SK-N-SH (cell line): ENCODE data around the gene CEP78. TPM values are rescaled to one million over a fixed set of nuclear protein-coding genes. Genes with fewer than 3 reads are reported as not detected.

ENCODE experiments used
- CTCF ChIA-PET: fragments of 300-600, 350-600 bp; formaldehyde crosslinking; extraction: SDS; loops from one replicate; lab custom pipeline; 2021; lab: Yijun Ruan, JAX
- POLR2A ChIA-PET: fragments of 350-600 bp; sonication (Branson Sonifier 250); formaldehyde crosslinking; extraction: SDS; loops from one replicate; lab custom pipeline; 2020; ENCODE audit warnings: antibody characterized with exemption, inconsistent platforms; lab: Yijun Ruan, JAX
- DNase-seq: peaks from one replicate; pipeline ENCODE4 v3.0.0; 2012
- H2AFZ ChIP-seq: fragments of 200-600 bp; sonication (generic); 2 replicates; pipeline ENCODE4 v1.8.1; 2016; ENCODE audit warnings: antibody characterized with exemption, mild to moderate bottlenecking, low read depth
- H3F3A ChIP-seq: fragments of 200-600 bp; sonication (generic); replicated peaks from 2 replicates; pipeline ENCODE3; 2016; ENCODE audit warnings: antibody characterized with exemption, mild to moderate bottlenecking; ENCODE audit not compliant: insufficient read depth
- H3K27ac ChIP-seq, 2 experiments: fragments of 200-500 bp in 1 of 2; fragments of 200-600 bp in 1 of 2; sonication (Bioruptor generic) in 1 of 2; sonication (generic), shearing (Covaris generic) in 1 of 2; 2 replicates each; pipeline versions ENCODE4 v1.5.1 to v1.6.1; 2014 to 2016; ENCODE audit warnings: low read depth in 2 of 2, inconsistent platforms in 1 of 2, low read length in 1 of 2, mild to moderate bottlenecking in 1 of 2, mixed read lengths in 1 of 2
- H3K27me3 ChIP-seq: fragments of 200-600 bp; sonication (generic), shearing (Covaris generic); 2 replicates; pipeline ENCODE4 v1.6.1; 2016; ENCODE audit warnings: mixed run types; ENCODE audit not compliant: insufficient read depth
- H3K36me3 ChIP-seq, 2 experiments: fragments of 200-500 bp in 1 of 2; fragments of 200-600 bp in 1 of 2; sonication (Bioruptor generic) in 1 of 2; sonication (generic) in 1 of 2; replicated peaks in 1 of 2; 2 replicates each; pipeline versions ENCODE3 to v1.5.1; 2014 to 2016; ENCODE audit warnings: low read length in 1 of 2, mild to moderate bottlenecking in 1 of 2; ENCODE audit not compliant: insufficient read depth in 2 of 2, control insufficient read depth in 1 of 2
- H3K4me1 ChIP-seq, 2 experiments: fragments of 200-500 bp in 1 of 2; fragments of 200-600 bp in 1 of 2; sonication (Bioruptor generic) in 1 of 2; sonication (generic), shearing (Covaris generic) in 1 of 2; 2 replicates each; pipeline versions ENCODE4 v1.5.1 to v1.6.1; 2014 to 2016; ENCODE audit warnings: low read depth in 1 of 2, low read length in 1 of 2, mixed run types in 1 of 2; ENCODE audit not compliant: insufficient read depth in 2 of 2, control insufficient read depth in 1 of 2
- H3K4me2 ChIP-seq: fragments of 200-600 bp; sonication (generic), shearing (Covaris generic); 2 replicates; pipeline ENCODE4 v1.6.1; 2017; ENCODE audit warnings: mixed run types
- H3K4me3 ChIP-seq, 2 experiments: fragments of 200-500 bp in 1 of 2; fragments of 200-600 bp in 1 of 2; sonication (Bioruptor generic) in 1 of 2; sonication (generic), shearing (Covaris generic) in 1 of 2; 2 replicates each; pipeline versions ENCODE4 v1.5.1 to v1.8.1; 2014 to 2016; ENCODE audit warnings: low read depth in 2 of 2, inconsistent platforms in 1 of 2, low read length in 1 of 2, mild to moderate bottlenecking in 1 of 2, mixed read lengths in 1 of 2, moderate library complexity in 1 of 2
- H3K79me2 ChIP-seq: fragments of 200-600 bp; sonication (generic); 2 replicates; pipeline ENCODE4 v1.8.1; 2017; ENCODE audit warnings: mild to moderate bottlenecking; ENCODE audit not compliant: insufficient read depth
- H3K9ac ChIP-seq: fragments of 200-600 bp; sonication (generic); 2 replicates; pipeline ENCODE4 v1.6.1; 2017; ENCODE audit warnings: mixed run types
- H3K9me2 ChIP-seq: fragments of 200-600 bp; sonication (generic); 2 replicates; pipeline ENCODE4 v1.6.1; 2017; ENCODE audit warnings: mixed run types
- H3K9me3 ChIP-seq: fragments of 200-600 bp; sonication (generic); 2 replicates; pipeline ENCODE4 v1.6.1; 2017; ENCODE audit warnings: mixed run types, mild to moderate bottlenecking, moderate library complexity
- H4K20me1 ChIP-seq: fragments of 200-600 bp; sonication (generic); 2 replicates; pipeline ENCODE4 v1.6.1; 2017; ENCODE audit warnings: mild to moderate bottlenecking, mixed run types; ENCODE audit not compliant: insufficient read depth
- CHD2 ChIP-seq: fragments of 150-350 bp; IDR thresholded peaks from 2 replicates; pipeline ENCODE4 v1.6.1; 2018; ENCODE audit warnings: low read length; ENCODE audit not compliant: partially characterized antibody
- ELF1 ChIP-seq: IDR thresholded peaks from 2 replicates; pipeline ENCODE4 v1.4.0; 2012
- EP300 ChIP-seq, 2 experiments: IDR thresholded peaks; 2 replicates each; pipeline versions ENCODE4 v1.4.0 to v1.6.1; 2012; ENCODE audit warnings: borderline replicate concordance in 1 of 2, low read depth in 1 of 2, low read length in 1 of 2
- EZH2phosphoT487 ChIP-seq: fragments of 200-600 bp; sonication (generic); IDR thresholded peaks from 2 replicates; pipeline ENCODE4 v1.6.1; 2017; ENCODE audit warnings: low read depth, mixed run types, mild to moderate bottlenecking, antibody characterized with exemption, moderate library complexity, borderline replicate concordance
- GATA2 ChIP-seq: sonication (generic); formaldehyde crosslinking; IDR thresholded peaks from 2 replicates; pipeline ENCODE4 v1.5.0; 2020; ENCODE audit warnings: mild to moderate bottlenecking, missing genetic modification reagents
- PBX3 ChIP-seq: IDR thresholded peaks from 2 replicates; pipeline ENCODE4; 2012
- RAD21 ChIP-seq: IDR thresholded peaks from 2 replicates; pipeline ENCODE4 v1.6.1; 2012; ENCODE audit warnings: mild to moderate bottlenecking, low read length
- RCOR1 ChIP-seq: fragments of 150-350 bp; IDR thresholded peaks from 2 replicates; pipeline ENCODE4 v1.6.1; 2017; ENCODE audit warnings: antibody characterized with exemption, low read length
- RFX5 ChIP-seq: IDR thresholded peaks from 2 replicates; pipeline ENCODE4 v1.6.1; 2012; ENCODE audit warnings: mild to moderate bottlenecking, improper control_type of control experiment, low read length
- SIN3A ChIP-seq: IDR thresholded peaks from 2 replicates; pipeline ENCODE4 v1.6.1; 2012; ENCODE audit warnings: low read depth, mild to moderate bottlenecking, low read length, moderate library complexity, borderline replicate concordance
- ZBTB33 ChIP-seq: IDR thresholded peaks from 2 replicates; pipeline ENCODE4 v1.4.0; 2012; ENCODE audit warnings: low read depth, borderline replicate concordance
- whole genome bisulfite sequencing: methylation state at CpG from one replicate; pipeline ENCODE4 v1.1.6; 2017; ENCODE audit warnings: low lambda C conversion rate; 5-methylcytosine and 5-hydroxymethylcytosine counted together
- polyA plus RNA-seq, 3 experiments: library from polyadenylated mRNA; depleted of rRNA; stranded (reverse); fragments of >200 nt; gene quantifications; 2 replicates each; pipeline ENCODE4 v1.2.3, GENCODE V29; 2012
- TF ChIP-seq, protein P1 (sequence below): fragments of 150-350 bp; IDR thresholded peaks from 2 replicates; pipeline ENCODE4 v1.6.1; 2017; ENCODE audit warnings: antibody characterized with exemption, low read length, low read depth, borderline replicate concordance

The CEP78 gene
- polyA plus RNA-seq, 1 of the 3 experiments (the other 2 are of a cell fraction) = 6.2 TPM

GRCh38 chr9:78236551-78236910 is 656 bp downstream of the CEP78 start:
- ChIA-PET CTCF (interaction anchor here (0.9 to 2.3 kb wide), 4 partner anchors 25 to 802 kb away, joined by 3 to 7 read pairs (median 4); no protein-coding TSS in a partner anchor), POLR2A (interaction anchor here (1.7 kb wide), 1 partner anchor 60 kb away, joined by 13 read pairs; the partner anchor contains the start of gene PSAT1)
- WGBS = 7% methylated on average over 10 of the region's 12 CpGs
- Histone ChIP-seq H3K9me3 (no peaks in the 10 kb centered on the region), H3K9me2 (no peaks in the 10 kb centered on the region), H3K4me2 (peak overlapping the region; percentile 93), H2AFZ (peak overlapping the region; percentile 100), H3K9ac (peak overlapping the region; percentile 86), H3F3A (no peaks in the 10 kb centered on the region), H4K20me1 (no peaks in the 10 kb centered on the region), H3K4me1 (peaks cover 0 to 4% of the 10 kb centered on the region in 2 experiments; a peak in 2 of 4 replicates), H3K27ac (peak overlapping the region; percentile 61 to 70), H3K27me3 (no peaks in the 10 kb centered on the region), H3K79me2 (peaks cover 27% of the 10 kb centered on the region)
- TF ChIP-seq ZBTB33 (no peak), RAD21 (no peak), RFX5 (no peak), EP300 (IDR thresholded peaks at IDR 0.05; ENCODE audit: borderline replicate concordance in 1 of 2, low read depth in 1 of 2, low read length in 1 of 2) (no peak), RCOR1 (no peak), GATA2 (CRISPR knock-in tag) (no peak), PBX3 (no peak), EZH2phosphoT487 (no peak), CHD2 (no peak), ELF1 (no peak), SIN3A (no peak)
- TF ChIP-seq, protein P1, sequence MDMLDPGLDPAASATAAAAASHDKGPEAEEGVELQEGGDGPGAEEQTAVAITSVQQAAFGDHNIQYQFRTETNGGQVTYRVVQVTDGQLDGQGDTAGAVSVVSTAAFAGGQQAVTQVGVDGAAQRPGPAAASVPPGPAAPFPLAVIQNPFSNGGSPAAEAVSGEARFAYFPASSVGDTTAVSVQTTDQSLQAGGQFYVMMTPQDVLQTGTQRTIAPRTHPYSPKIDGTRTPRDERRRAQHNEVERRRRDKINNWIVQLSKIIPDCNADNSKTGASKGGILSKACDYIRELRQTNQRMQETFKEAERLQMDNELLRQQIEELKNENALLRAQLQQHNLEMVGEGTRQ = no peak
- TF ChIP-seq, all 33 proteins: peak for 0
- no peak for DNase-seq
- Histone ChIP-seq H3K36me3 (peaks cover 6 to 9% of the 10 kb centered on the region in 2 experiments), H3K4me3 (peak overlapping the region; percentile 82 to 98)
